Astrocyte (in vitro differentiated cells and primary cell): ENCODE measurements around the gene KIF5A.

Source experiments
- CTCF ChIP-seq: IDR thresholded peaks from 2 replicates; pipeline ENCODE4 v1.5.1; 2011; ENCODE audit warnings: low read depth, mild to moderate bottlenecking, inconsistent platforms, low read length, moderate library complexity; ENCODE audit not compliant: insufficient read depth
- EZH2 ChIP-seq: IDR thresholded peaks from 2 replicates; pipeline ENCODE4 v1.6.1; 2012; ENCODE audit warnings: mild to moderate bottlenecking, low read length, inconsistent platforms; ENCODE audit not compliant: insufficient read depth

- TF ChIP-seq EZH2 (no peak), CTCF (no peak)
Observed at GRCh38 chr12:57616383-57617101, 66.7 kb downstream of the KIF5A start.
